Inflammatory macrophage treated with lipopolysaccharide for 1 hour (primary cell): ENCODE results near the gene KAT2B.
"Not testable (repeated sequence)": the region's sequence is repeated elsewhere in the genome, so short reads cannot be mapped to it uniquely, and the experiment has no call there.

Experiments
- DNase-seq, 2 donors: peaks; one replicate each; pipeline ENCODE4 v3.0.0-alpha.2; 2020 to 2022

The KAT2B gene

GRCh38 chr3:20042331-20042730, 2.1 kb downstream of the KAT2B start:
- DNase-seq: no peak

DNA sequence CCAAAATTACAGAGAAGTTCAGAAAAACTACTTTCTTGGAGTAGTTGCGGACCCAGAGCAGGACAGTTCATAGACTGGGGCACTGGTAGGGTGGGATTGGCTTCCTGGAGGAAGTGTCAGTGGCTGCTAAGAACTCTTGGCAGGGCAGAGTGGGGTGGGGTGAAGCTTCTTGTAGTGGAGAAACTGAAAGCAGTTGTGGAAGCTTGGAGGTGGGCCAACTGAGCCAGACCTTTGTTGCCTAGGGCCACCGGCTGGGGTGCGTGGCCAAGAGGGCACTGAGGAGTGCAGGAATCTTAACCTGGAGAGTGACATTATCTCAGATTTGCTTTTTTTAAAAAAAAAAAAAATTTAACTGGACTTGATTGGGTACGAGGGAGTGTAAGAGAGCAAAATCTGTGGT, 3.1 kb downstream of the KAT2B start:
- peak; percentile 52 to 66 for DNase-seq

- no peak for DNase-seq
These were observed 3.6 kb downstream of the KAT2B start for GRCh38 chr3:20043825-20044224.

GRCh38 chr3:20045141-20045540, 4.9 kb downstream of the KAT2B start:
- not testable (repeated sequence) for DNase-seq

DNA sequence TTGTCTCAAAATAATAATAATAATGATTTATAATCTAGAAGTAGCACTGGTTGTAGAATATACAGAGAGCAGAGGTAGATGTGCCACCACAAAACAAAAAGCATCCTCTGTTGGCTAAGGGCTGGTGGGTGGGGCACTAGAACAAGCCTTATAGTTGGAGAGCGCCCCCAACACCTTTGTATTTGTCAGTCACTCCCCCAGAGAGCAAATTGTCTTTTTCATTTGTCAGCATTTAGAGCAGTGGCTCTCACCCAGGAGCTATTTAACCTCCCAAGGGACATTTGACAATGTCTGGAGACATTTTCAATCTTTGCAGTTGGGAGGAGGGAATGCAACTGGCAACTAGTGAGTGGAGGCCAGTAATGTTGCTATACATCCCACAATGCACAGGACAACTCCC, 6.3 kb downstream of the KAT2B start:
- no peak for DNase-seq

GRCh38 chr3:20047341-20047779, 7.1 kb downstream of the KAT2B start:
- no peak for DNase-seq

DNA sequence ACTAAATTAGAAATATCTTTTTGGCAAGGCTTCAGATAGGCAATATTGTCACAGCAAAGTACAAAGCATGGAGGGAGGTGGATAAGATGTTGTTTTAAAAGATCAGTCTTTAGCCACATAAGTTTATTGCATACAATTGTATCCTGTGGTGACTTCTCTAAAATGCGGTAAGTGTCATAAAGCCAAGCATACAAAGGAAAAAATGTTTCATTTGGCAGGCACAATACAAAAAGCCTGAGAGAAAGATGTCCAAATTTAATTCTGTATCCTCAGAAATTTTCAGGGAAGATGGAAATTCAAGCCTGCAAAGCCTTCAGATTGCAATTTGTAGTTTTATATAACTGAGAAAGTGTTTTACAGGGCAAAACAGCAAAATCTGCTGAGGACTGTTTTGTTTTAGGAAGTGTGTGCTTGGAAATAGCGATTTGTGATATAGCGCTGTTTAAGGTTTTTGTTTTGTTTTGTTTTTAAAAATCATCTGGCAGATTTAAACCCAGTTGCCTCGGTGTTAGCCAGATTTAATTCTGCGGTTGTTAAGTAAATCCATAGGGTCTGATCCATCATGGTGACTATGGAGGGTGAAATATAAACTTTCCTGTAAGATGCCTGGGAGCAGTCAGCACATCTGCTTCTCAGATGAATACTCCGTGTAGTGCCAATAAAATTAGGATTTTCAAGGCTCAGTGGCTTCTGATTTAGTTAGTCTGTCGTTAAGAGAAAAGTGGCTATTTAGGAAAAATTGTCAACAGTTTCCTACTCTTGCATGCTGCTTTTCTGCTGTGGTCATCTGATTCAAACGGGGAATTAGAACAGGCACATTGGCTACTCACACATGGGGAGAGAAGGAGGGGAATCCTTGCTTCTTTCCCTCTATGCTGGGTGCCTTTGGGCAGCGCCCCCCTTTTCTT, 8.0 kb downstream of the KAT2B start:
- no peak for DNase-seq

GRCh38 chr3:20051123-20051806, 11.0 kb downstream of the KAT2B start:
- no peak for DNase-seq

DNA sequence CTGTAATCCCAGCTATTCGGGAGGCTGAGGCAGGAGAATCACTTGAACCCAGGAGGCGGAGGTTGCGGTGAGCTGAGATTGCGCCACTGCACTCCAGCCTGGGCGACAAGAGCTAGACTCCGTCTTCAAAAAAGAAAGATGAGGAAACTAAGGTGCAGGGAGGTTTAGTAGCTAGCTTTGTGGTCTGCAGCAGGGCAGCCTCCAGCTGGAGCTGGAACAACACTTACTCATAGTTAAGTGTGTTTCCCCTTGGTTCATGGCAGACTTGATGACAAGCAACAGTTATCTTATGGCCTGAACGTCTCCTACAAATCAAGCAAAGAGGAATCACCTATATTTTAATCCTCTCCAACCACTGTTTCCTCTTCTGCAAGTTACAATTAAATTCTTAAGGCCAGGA, 12.6 kb downstream of the KAT2B start:
- no peak for DNase-seq

DNA sequence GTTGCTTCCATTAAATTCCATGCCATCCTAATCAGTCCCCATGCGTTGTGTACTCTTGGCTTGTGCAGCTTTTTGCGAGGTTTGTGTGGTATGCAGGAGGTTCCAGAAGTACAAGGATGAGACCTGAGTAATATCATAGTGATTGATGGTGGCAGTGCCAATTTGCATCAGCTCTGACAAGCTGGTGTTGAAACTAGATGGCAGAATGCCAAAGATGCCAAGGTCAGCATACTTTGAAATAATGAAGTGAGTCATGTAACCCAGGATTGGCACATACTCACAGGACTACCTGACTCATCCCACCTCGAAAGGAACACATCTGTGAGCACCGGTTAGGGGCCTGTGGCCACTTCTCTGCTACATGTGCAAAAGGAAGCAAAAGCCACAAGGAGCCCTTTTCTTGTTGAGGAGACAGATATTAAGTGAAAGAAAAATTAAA, 14.3 kb downstream of the KAT2B start:
- peak; percentile 63 to 68 for DNase-seq

DNA sequence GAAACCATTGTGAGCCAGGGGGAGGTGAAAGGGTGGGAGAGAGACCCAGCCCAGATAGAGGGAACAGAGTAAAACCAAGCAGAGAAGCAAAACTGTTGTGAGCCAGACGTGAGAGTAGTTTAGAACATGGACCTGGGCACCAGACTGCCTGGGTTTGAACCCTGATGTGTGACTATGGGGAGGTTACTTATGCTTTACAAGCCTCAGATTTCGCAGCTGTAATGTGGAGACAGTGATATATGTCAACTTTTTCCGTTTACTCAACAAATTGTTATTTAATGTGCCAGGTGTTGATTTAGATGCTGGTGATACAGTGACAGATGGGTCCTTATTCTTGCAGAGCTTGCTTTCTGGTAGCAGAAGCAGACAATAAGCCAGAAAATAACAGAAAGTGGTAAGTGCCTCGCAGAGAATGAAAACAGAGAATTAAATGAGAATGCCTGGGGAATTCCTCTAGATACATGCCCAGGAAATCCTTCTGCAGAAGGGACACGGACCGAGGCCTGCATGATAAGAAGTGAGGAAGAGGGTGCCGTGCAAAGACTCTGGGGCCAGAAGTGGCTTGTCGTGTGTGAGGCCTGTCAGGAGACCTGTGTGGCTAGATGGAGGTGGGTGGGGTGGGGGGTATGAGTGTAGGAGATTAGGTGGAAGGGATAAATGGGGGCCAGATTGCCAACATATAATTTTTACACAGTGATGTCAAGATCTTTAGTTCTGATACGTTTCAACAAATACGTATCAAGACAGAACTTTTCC, 15.0 kb downstream of the KAT2B start:
- no peak for DNase-seq

GRCh38 chr3:20055842-20056241, 15.6 kb downstream of the KAT2B start:
- DNase-seq: no peak

DNA sequence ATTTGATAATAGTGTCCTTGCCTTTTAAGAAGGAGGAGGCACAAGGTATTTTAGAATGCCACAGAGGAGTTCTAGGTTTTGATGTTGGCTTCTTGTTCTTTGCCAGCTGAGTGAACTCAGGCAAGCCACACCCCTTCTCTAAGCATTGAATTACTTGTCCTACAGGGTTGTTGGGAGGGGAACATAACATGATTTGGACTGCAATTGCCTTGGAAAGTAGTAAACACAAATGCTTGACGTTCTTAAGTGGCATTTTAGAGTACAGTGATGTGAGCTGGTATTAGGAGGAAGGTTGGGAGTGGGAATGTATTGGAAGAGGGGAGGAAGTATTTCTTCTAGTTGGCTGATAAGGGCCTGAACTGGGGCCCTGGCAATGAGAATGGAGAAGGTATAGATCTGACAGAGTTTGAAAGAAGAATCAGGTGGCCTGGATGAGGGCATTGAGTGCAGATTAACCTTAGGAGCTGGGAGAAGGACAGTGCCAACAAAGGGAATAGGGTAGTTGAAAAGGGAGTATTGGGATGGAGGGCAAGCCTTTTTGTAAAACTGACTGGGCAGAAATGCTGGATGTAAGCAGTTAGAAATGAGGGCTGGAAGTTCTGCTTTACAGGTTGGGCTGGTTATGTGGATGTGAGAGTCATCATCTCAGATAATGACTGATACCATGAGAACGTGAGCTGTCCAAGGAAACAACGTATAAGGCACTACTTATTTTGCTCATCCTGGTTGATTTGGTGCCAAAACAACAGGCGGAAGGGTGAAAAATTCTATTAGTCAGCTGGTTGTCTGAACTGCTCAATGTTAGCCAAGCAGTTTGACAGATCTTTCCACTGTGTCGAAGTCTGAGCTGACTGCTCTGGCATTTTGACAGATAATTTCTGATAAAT, 16.7 kb downstream of the KAT2B start:
- no peak for DNase-seq

- DNase-seq: no peak
These were observed 17.4 kb downstream of the KAT2B start for GRCh38 chr3:20057612-20058180.

GRCh38 chr3:20059929-20060328, 19.7 kb downstream of the KAT2B start:
- no peak for DNase-seq

- DNase-seq: peak; percentile 84 to 89
These were observed 20.9 kb downstream of the KAT2B start for GRCh38 chr3:20060974-20061685.

DNA sequence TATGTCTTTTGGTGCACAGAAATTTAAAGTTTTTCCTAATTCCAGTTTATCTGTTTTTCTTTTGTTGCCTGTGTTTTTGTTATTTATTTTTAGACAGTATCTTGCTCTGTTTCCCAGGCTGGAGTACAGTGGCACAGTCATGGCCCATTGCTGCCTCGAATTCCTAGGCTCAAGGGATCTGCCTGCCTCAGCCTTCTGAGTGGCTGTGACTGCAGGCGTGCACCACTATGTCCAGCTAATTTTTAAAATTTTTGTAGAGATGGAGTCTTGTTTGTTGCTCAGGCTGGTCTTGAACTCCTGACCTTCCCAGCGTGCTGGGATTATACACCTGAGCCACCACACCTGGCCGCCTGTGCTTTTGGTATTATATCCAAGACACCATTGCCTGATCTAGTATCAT, 22.8 kb downstream of the KAT2B start:
- DNase-seq: no peak

DNA sequence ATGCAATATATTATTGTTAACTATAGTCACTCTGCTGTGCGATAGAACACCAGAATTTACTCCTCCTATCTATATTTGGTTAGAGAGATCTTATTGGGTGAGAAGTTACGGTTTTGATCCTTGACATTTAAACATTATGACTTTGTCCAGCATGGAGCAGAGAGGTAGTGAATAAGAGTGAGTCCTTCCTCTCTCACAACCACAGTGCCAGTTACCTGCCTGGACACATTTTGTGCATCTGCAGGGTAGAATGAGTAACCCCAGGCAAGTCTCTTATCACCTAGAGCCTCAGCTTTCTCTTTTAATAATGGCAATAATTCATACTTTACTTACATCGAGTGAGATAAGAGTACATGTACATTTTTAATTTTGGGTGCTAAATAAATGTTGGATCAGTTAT, 24.1 kb downstream of the KAT2B start:
- DNase-seq: no peak

DNA sequence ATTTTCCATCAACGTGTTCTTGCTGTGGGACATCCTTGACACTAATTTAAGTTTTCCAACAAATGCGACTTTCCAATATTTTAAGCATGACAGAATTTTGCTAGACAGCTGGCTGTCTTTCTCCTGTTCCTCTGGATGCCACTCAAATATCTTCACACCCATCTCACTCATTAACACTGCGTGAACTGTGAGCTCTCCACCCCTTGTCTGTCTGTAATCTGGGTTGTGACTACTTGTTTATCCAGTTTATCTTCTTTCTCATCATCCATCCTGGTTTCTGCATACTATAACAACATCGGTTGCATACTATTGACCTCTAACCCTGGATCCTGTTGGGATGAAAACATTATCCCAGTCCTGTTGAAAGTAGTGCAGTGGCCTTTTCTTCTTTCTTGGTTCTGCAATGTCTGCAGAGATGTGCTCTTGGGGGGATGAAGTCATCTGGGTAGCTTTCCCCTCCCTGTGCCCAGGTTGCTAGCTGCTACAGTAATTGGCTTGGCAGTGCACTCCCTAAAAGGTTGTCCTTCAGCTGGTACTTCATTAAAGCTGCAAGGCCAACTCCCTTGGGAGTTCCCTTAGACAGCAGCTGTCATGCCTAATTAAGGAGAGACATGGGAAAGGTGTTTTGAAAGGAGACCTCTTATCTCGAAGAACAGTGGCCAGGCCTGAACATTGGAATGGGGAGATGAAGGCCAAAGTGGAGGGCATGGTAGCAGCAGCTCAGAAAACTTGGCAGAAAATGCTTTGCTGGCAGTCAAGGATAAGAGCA, 24.7 kb downstream of the KAT2B start:
- DNase-seq: no peak

DNA sequence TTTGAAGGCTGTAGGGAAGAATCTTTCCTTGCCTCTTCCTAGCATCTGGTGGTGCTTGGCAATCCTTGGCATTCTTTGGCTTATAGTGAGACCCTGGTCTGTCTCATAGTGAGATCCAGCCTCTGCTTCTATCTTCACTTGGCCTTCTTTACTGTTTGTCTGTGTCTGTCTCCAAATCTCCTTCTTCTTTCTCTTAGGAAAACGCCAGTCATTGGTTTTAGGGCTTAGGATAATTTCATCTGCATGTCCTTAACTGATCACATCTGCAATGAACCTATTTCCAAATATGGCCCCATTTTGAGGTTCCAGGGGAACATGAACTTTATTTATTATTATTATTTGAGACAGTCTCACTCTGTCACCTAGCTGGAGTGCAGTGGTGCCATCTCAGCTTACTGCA, 25.8 kb downstream of the KAT2B start:
- no peak for DNase-seq
